HG02840 (cell line): ENCODE results near the gene IGF1R.

Source experiments
- ATAC-seq: cut with Tn5 transposase; IDR thresholded peaks from one replicate; pipeline ENCODE4 v1.9.1; 2021; ENCODE audit warnings: mild to moderate bottlenecking, moderate library complexity, moderate number of reproducible peaks; ENCODE audit not compliant: unreplicated experiment, low FRiP score

The IGF1R gene

DNA sequence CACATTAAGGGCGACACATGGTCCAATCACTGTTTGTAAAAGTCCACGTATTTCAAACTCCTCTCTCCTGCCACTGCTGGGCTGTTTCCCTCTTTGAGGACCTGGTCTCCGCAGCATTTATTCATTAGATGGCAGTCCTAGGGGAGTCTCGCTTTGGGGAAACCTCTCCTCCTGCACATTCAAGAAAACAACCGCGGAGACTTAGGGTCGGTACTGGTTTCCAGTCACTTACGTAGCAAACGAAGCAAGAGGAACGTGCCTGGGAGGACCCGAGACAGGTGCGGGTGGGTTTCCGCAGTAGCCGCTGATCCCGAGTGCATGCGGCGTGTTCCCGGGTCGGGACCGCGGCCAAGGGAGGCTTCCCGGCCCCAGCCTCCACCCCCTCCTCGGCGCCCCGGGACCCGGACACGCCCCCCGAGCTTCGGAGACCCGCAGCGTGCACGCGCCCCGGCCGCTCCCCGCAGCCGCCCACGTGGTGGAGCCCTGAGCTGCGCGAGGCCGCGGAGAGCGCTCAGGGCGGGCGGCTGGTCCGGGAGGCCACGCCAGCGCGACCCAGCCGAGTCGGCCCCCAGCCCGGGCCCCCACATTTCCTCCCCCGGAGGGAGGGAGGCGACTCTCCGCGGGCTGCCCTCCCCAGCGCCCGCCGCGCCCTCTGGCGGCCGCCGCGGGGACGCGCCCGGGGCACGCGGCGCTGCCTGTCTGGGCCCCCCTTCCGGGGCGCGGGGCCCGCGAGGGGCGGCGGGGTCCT, 1.1 kb upstream of the IGF1R start:
- ATAC-seq = peak; percentile 42

DNA sequence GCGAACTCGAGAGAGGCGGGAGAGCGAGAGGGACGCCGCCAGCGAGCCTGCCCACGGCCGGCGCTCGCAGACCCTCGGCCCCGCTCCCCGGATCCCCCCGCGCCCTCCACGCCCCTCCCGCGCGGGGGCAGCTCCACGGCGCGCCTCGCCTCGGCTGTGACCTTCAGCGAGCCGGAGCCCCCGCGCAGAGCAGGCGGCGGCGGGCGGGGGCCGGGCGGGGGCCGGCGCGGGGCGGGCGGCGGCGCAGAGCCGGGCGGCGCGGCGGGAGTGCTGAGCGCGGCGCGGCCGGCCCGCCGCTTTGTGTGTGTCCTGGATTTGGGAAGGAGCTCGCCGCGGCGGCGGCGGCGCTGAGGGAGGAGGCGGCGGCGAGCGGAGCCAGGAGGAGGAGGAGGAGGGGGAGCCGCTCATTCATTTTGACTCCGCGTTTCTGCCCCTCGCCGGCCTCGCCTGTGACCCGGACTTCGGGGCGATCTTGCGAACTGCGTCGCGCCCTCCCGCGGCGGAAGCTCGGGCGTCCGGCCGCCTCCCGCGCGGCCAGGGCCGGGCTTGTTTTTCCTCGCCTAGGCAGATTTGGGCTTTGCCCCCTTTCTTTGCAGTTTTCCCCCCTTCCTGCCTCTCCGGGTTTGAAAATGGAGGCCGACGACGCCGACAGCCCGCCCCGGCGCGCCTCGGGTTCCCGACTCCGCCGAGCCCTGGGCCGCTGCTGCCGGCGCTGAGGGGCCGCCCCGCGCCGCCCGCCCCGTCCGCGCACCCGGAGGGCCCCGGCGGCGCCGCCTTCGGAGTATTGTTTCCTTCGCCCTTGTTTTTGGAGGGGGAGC, 524 bp downstream of the IGF1R start:
- peak; percentile 27 for ATAC-seq

DNA sequence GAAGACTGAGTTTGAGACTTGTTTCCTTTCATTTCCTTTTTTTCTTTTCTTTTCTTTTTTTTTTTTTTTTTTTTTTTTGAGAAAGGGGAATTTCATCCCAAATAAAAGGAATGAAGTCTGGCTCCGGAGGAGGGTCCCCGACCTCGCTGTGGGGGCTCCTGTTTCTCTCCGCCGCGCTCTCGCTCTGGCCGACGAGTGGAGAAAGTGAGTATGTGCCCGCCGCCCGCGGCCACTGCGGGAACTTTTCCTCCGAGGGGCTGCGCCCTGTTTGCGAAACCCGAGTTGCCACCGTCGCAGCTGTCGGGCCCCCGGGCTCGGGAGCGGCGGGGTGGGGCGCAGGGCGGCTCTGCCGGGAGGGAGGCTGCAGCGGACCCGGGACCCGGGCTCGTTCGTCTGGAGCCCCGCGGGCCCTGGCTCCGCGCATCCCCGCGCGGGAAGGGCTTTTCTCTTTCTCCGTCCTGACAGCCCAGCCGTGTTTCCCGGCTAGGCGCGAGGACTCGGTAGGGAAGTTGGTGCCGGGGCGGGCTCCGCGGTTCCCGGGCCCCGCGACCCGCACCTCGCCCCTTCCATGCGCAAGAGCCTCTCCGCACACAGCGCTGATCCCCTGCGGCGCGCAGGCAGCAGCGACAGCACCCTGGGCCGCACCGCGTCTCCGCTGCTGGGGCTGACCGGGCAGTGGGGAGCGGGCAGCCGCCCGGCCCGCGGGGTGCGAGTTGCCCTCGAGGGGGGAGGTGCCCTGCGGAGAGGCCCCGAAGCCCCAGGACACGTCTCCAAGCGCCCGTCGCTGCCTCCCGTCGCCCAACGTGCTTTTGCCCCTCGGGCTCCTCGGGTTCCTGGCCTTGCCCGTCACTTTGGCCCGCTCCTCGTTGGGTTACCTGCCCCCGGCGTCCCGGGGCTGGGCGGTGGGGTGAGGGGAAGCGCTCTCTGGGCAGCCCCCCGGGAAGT, 1.4 kb downstream of the IGF1R start:
- ATAC-seq = no peak

- no peak for ATAC-seq
Measured at GRCh38 chr15:98650417-98651035, 2.2 kb downstream of the IGF1R start.

DNA sequence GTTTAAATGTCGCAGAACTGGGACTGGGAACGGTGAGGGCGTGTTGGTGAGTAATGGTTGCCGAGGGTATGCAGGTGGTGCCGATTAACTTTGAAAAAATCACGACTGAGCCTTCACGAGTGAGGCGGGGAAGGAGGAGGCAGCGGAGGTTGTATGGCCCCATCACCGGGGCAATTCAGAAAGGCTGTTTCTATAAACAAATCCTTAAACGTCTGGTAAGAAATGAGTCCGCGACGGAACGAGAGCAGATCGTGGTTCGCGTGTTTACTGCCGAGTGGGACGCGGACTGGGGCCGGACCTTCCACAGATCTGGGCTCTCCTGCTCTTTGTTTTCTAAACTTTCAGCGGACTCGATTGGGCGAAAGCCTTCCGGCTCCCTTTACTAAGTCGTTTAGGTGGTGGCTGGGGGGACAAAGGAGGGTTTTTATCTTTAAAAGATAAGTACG, 2.7 kb downstream of the IGF1R start:
- ATAC-seq = no peak

DNA sequence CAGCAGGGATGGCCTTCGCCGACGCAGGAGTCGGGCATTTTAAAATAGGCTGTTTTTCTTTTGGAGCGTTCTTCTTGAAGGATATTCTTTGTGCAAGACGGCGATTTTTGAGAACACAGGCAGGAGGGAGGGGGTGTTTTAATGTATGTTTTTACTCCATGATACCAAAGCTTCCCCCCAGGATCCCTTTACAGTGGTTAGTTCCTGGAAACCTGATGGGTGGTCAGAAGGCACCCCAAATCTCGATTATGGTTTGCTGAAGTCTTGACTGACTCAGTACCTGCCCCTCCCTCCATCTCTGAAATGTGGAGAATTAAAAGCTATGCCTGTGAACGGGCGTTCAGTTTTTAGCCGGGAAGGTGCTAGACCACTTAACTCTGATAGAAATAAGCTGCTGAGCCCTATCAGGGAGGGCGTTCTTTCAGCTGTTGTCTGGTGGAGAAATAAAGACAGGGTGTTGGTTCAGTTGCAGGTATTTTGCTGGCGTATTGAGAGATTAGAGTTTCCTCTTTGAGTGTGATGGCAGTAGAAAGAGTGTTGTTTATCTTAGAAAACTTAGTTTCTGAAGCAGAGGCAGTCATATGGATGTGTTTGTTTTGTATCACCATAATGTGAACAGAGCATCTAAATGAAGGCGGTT, 3.4 kb downstream of the IGF1R start:
- ATAC-seq = no peak

GRCh38 chr15:98653686-98654085, 5.3 kb downstream of the IGF1R start:
- ATAC-seq = no peak

DNA sequence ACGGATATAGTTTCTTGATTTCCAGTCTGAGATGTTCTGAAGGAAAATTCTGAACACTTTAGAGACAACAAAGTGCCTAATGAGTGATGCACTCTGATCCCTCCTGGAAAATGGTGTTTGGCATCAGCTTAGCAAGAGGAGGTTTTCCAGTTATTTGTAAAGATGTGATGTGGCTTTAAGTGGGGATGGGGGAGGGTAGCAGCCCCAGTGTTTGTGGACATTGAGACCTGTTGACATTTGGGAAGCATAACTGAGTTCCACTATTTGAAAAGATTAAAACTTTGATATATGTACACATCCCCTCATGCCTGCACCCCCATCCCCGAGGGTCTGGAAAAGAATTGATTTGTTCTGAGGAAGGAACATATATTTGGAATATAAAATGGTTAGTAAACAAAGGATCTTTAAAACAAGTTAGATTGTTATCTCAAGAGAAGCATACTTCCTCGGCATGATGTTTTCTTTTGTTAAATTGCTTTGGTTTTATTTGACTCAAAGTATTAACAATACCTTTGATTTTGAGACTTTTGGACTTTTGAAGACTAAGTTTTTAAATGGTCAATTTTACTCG, 6.5 kb downstream of the IGF1R start:
- ATAC-seq = no peak

DNA sequence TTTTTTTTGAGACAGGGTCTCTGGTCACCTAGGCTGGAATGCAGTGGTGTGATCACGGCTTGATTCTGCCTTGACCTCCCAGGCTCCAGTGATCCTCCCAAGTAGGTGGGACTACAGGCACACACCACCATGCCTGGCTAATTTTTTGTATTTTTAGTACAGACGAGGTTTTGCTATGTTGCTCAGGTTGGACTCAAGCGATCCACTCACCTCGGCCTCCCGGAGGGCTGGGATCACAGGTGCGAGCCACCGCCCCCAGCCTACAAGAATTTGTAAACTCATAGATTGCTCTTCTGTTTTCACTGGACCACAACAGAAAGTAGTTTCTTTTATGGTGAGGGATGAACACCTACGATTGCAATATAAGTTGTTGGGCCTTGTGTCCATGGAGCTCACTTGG, 7.4 kb downstream of the IGF1R start:
- no peak for ATAC-seq

GRCh38 chr15:98657721-98658120, 9.4 kb downstream of the IGF1R start:
- ATAC-seq = no peak

DNA sequence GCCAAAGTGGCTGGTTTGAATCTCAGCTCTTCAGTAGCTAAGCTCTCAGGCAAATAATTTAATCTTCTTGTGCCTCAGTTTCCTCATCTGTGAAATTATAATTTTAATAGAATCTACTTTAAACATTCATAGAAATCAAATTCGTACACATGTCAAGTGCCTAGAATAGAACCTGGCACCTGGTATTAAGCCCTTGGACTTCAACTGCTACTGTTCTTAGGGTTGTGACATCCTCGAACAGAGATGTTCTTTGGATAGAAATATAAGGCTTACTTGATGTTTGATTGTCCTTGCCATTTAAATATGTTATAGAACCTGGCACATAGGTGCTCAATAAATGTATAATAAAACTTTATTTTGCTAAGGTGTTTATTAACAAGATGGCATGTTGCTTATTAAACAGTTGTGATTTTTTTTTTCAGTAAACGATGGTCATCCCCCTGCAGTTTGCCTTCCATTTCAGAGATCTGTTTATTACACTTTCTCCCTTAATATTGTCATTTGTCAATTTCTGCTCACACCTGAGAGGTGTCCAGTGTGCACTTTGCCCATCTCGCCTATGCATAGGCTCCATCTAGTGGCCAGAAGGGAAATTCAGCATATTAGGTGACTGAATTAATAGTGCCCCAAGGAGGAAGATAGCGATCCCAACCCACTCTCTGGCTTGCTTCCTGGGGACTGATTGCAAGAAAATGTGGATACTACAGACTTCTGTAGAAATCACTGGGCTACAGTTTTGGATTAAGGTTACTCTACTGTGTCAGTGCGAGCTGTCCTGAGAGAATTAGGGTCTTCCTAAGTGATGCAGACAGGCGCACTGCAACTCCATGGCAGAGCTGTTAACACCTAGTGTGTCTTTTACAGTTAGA, 10.7 kb downstream of the IGF1R start:
- peak; percentile 95 for ATAC-seq

DNA sequence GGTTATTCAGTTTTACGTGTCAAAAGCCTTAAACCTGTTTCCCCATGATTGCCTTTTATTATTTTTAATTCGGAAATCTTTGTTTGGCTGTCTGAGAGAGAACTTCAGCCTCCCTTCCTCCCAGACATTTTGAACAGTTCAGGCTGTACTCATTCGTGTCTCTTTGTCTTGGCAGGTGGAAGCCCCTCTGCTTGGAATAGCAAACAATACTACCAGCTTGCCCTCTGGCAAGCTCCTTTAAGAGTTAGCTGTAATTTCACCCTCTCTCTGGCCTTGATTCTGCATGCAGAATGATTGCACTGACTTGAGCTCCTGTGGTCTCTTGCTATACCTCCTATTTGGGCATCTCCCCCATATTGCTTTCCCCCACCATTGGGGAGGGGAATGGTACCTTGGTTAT, 11.7 kb downstream of the IGF1R start:
- no peak for ATAC-seq

DNA sequence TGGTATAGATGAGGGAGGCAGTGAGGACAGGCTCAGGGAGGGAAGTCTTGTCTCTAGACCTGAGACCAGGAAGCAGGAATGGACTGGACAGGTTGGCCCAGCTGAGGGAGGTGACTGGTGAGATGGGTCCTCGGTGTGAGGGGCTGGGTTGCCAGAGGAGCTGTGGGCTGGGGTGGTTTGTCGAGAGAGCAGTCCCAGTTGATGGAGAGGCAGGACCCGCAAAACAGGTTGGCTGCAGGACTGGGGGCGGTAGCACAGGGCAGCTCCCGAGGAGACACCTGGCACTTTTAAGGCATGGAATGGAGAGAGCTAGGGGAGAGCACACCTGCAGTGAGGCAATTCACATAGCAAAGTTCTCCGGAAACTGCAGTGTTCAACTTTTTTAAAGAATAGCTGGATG, 14.7 kb downstream of the IGF1R start:
- ATAC-seq = no peak

DNA sequence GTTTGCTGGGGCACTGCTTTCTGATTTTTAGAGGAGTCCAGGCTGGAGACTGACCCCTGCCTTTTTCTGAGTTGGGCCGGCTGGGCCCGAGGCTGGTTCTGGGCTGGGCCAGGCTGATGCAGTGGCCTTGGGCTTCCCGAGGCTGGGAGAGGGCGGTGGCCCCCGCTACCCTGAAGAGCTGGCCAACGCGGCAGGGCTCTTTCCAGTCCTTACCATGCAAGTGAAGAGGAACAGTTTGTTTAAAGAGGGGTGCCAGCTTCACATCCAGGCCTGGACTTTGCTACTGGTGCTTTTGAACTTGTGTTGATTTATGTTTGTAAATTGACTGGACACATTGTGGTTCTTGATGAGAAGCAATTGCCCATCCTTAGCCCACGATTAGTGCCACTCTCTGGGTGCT, 15.3 kb downstream of the IGF1R start:
- ATAC-seq = no peak

DNA sequence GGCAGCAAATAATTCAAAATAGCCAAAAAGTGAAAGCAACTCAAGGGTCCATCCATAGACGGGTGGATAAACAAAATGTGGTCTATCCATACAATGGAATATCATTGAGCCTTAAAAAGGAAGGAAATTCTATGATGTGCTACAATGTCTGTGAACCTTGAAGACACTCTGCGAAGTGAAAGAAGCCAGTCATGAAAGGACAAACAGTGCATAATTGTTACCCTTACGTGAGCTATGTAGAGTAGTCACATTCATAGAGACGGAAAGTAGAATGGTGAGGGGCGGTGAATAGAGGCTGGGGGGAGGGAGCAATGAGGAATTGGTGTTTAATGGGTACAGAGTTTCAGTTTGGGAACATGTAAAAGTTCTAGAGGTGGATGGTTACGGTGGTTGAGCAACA, 18.1 kb downstream of the IGF1R start:
- no peak for ATAC-seq

- no peak for ATAC-seq
Measured at GRCh38 chr15:98666841-98667240, 18.5 kb downstream of the IGF1R start.

DNA sequence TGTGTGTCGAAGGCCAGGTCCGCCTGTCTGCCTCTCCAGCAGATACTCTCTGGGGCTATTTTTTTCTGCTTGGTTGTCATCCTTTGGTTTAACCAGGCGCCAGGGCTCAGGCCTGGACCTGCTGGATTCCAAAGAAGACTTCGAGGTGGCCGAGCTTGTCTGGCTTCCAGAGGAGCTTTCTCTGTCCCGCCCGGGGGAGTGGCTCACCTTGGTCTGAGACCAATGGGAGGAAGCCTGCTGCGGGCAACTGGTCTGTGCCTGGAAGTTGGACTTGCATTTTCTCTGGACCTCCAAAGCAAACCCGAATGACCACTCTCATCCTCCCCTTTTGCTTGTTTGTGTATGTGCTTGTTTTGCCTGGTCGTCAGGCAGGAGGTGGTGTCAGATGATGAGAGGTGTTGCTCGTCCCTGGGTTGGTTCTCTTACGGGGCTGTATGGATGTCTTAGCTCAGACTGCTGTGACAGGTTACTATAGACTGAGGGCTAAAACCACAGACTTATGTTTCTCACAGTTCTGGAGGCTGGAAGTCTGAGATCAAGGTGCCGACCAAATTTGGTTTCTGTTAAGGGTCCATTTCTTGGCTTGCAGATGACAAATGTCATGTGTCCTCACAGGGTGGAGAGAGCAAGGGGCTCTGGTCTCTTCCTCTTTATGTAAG, 19.3 kb downstream of the IGF1R start:
- no peak for ATAC-seq
